ENCODE data around the gene SYT1. TPM values are rescaled to one million over a fixed set of nuclear protein-coding genes. Genes with fewer than 3 reads are reported as not detected.

The SYT1 gene
- total and polyA plus RNA-seq, 8 donors = 0.16 to 1.2 (median 0.26) TPM

DNA sequence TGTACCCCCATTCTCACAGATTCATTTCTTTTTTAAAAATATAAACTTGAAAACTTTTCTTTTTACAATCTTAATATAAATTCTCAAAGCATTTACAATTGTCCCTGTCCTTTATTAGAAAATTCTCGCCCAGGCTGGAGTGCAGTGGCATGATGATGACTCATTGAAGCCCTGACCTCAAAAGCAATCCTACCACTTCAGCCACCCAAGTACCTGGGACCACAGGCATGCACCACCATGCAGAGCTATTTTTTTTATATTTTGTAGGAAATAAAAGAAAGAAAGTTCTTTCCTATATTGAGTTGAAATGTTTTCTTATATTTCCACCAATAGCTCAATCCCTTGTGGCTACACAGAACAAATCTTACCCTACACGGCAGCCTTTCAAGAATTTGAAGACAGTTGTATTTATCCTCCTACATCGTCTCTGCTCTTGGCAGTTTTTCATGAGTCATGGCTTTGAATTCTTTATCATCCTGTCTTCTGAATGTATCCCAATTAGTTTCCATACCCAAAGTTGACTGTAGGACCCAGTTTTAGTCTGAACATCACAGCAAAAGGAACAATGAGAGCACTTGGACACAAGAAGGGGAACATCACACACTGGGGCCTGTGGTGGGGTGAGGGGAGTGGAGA lies 52.4 kb downstream of the SYT1 start:
- H3K4me3 ChIP-seq = no peak overlapping the region
- H3K36me3 ChIP-seq = no peaks in the 10 kb centered on the region
- FAIRE-seq = no peak
- 61 to 62% methylated on average over 3 of the region's 3 CpGs for WGBS, 2 donors
- intact Hi-C loops (cut with DNase I) = no loop called here
- H3K27me3 ChIP-seq = no peaks in the 10 kb centered on the region
- no peak overlapping the region for H3K27ac ChIP-seq
- TF ChIP-seq, protein P1, sequence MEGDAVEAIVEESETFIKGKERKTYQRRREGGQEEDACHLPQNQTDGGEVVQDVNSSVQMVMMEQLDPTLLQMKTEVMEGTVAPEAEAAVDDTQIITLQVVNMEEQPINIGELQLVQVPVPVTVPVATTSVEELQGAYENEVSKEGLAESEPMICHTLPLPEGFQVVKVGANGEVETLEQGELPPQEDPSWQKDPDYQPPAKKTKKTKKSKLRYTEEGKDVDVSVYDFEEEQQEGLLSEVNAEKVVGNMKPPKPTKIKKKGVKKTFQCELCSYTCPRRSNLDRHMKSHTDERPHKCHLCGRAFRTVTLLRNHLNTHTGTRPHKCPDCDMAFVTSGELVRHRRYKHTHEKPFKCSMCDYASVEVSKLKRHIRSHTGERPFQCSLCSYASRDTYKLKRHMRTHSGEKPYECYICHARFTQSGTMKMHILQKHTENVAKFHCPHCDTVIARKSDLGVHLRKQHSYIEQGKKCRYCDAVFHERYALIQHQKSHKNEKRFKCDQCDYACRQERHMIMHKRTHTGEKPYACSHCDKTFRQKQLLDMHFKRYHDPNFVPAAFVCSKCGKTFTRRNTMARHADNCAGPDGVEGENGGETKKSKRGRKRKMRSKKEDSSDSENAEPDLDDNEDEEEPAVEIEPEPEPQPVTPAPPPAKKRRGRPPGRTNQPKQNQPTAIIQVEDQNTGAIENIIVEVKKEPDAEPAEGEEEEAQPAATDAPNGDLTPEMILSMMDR (IDR thresholded peaks at IDR 0.05) = no peak
- ATAC-seq = no peak
- H3K9me3 ChIP-seq = no peaks in the 10 kb centered on the region
- DNase-seq = no peak
- H3K4me1 ChIP-seq = no peaks in the 10 kb centered on the region

DNA sequence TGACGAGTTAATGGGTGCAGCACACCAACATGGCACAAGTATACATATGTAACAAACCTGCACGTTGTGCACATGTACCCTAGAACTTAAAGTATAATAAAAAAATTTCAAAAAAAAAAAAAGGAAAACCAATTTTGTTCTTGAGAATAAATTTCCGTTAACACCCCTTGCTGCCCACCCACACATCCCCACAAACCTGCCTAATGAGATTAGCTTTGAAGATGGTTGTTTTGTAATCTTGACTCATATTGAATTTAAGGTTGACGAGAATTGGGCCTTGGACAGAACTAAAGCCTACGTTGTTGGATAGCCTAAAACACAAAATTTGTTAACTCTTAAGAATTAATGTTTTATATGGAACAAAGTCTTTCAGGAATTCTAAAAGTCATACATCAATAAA lies 52.9 kb downstream of the SYT1 start:
- Histone ChIP-seq H3K27me3 (no peaks in the 10 kb centered on the region), H3K4me3 (no peak overlapping the region), H3K27ac (no peak overlapping the region), H3K9me3 (no peaks in the 10 kb centered on the region), H3K36me3 (no peaks in the 10 kb centered on the region), H3K4me1 (no peaks in the 10 kb centered on the region)
- TF ChIP-seq, protein P1 (IDR thresholded peaks at IDR 0.05) = no peak
- intact Hi-C loops (cut with DNase I) = no loop called here
- DNase-seq (no peak), FAIRE-seq (no peak), ATAC-seq (no peak)
- WGBS, 2 donors = 57 to 59% methylated on average over 5 of the region's 5 CpGs

- FAIRE-seq (no peak), DNase-seq (no peak), ATAC-seq (no peak)
- TF ChIP-seq, protein P1 (IDR thresholded peaks at IDR 0.05) = no peak
- H3K27me3 ChIP-seq = no peaks in the 10 kb centered on the region
- no peaks in the 10 kb centered on the region for H3K9me3 ChIP-seq
- no peak overlapping the region for H3K4me3 ChIP-seq
- intact Hi-C loops (cut with DNase I) = no loop called here
- no peaks in the 10 kb centered on the region for H3K4me1 ChIP-seq
- WGBS, 2 donors = 84 to 93% methylated on average over 2 of the region's 2 CpGs
- H3K27ac ChIP-seq = no peak overlapping the region
- no peaks in the 10 kb centered on the region for H3K36me3 ChIP-seq
These were observed 53.7 kb downstream of the SYT1 start for GRCh38 chr12:78918268-78918667.

GRCh38 chr12:78928200-78929074 lies 63.9 kb downstream of the SYT1 start:
- Histone ChIP-seq H3K36me3 (no peaks in the 10 kb centered on the region), H3K4me3 (no peak overlapping the region), H3K9me3 (no peaks in the 10 kb centered on the region), H3K4me1 (no peaks in the 10 kb centered on the region), H3K27ac (no peak overlapping the region), H3K27me3 (no peaks in the 10 kb centered on the region)
- no peak for DNase-seq
- intact Hi-C loops (cut with DNase I) = no loop called here
- TF ChIP-seq, protein P1 (IDR thresholded peaks at IDR 0.05) = no peak
- no peak for FAIRE-seq
- no peak for ATAC-seq
- 55 to 59% methylated on average over 5 of the region's 5 CpGs for WGBS, 2 donors

GRCh38 chr12:78929075-78929418 lies 64.5 kb downstream of the SYT1 start:
- Histone ChIP-seq H3K9me3 (no peaks in the 10 kb centered on the region), H3K36me3 (no peaks in the 10 kb centered on the region), H3K27me3 (no peaks in the 10 kb centered on the region), H3K4me1 (no peaks in the 10 kb centered on the region), H3K27ac (no peak overlapping the region), H3K4me3 (no peak overlapping the region)
- 71 to 81% methylated on average over 7 of the region's 7 CpGs for WGBS, 2 donors
- TF ChIP-seq, protein P1 (IDR thresholded peaks at IDR 0.05) = no peak
- FAIRE-seq = no peak
- ATAC-seq = no peak
- intact Hi-C loops (cut with DNase I) = no loop called here
- no peak for DNase-seq
